ENCODE data around the gene SLX4.
A peak's percentile ranks its signal among the peaks of the same experiment; 100 is the strongest.
"Not testable (repeated sequence)": the region's sequence is repeated elsewhere in the genome, so short reads cannot be mapped to it uniquely, and the experiment has no call there.

The SLX4 gene

GRCh38 chr16:3625911-3626732, 14.7 kb upstream of the SLX4 start:
- peak; percentile 60 for DNase-seq (ENCODE audit: low read depth, low spot score)
- H3K27ac ChIP-seq: peak overlapping the region; percentile 67
- H3K36me3 ChIP-seq (ENCODE audit: insufficient read depth, low read length): no peaks in the 10 kb centered on the region
- no peak overlapping the region for H3K9ac ChIP-seq (ENCODE audit: insufficient read length)
- no peaks in the 10 kb centered on the region for H3K9me3 ChIP-seq (ENCODE audit: low read depth, low read length)
- TF ChIP-seq FOXP2 (optimal IDR thresholded peaks at IDR 0.05; ENCODE audit: control extremely low read depth, extremely low read length, insufficient read depth) (no peak), POLR2AphosphoS5 (IDR thresholded peaks at IDR 0.05; ENCODE audit: borderline replicate concordance, low read depth, low read length) (no peak), EZH2 (IDR thresholded peaks at IDR 0.05) (no peak)
- H3K4me3 ChIP-seq: peak overlapping the region; percentile 21

GRCh38 chr16:3625331-3625730, 13.9 kb upstream of the SLX4 start:
- no peak for DNase-seq (ENCODE audit: low read depth, low spot score)
- no peak overlapping the region for H3K9ac ChIP-seq (ENCODE audit: insufficient read length)
- H3K27ac ChIP-seq: no peak overlapping the region
- H3K9me3 ChIP-seq (ENCODE audit: low read depth, low read length): no peaks in the 10 kb centered on the region
- H3K4me3 ChIP-seq: no peak overlapping the region
- no peak for TF ChIP-seq FOXP2 (optimal IDR thresholded peaks at IDR 0.05; ENCODE audit: control extremely low read depth, extremely low read length, insufficient read depth)
- no peak for TF ChIP-seq POLR2AphosphoS5 (IDR thresholded peaks at IDR 0.05; ENCODE audit: borderline replicate concordance, low read depth, low read length)
- no peak for TF ChIP-seq EZH2 (IDR thresholded peaks at IDR 0.05)
- H3K36me3 ChIP-seq (ENCODE audit: insufficient read depth, low read length): no peaks in the 10 kb centered on the region

DNA sequence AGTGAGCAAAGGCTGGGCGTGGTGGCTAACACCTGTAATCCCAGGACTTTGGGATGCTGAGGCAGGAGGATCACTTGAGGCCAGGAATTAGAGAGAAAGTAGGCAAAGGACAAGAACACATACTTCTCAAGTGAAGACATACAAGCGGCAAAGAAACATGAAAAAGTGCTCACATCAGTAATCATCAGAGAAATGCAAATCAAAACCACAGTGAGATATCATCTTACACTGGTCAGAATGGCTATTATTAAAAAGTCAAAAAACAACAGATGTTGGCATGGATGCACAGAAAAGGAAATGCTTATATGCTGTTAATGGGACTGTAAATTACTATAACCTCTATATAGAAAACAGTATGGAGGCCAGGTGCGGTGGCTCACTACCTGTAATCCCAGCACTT, 12.2 kb upstream of the SLX4 start:
- H3K9me3 ChIP-seq (ENCODE audit: low read depth, low read length): no peaks in the 10 kb centered on the region
- H3K9ac ChIP-seq (ENCODE audit: insufficient read length): no peak overlapping the region
- TF ChIP-seq FOXP2 (optimal IDR thresholded peaks at IDR 0.05; ENCODE audit: control extremely low read depth, extremely low read length, insufficient read depth): no peak
- no peak for TF ChIP-seq EZH2 (IDR thresholded peaks at IDR 0.05)
- TF ChIP-seq POLR2AphosphoS5 (IDR thresholded peaks at IDR 0.05; ENCODE audit: borderline replicate concordance, low read depth, low read length): no peak
- no peak for DNase-seq (ENCODE audit: low read depth, low spot score)
- no peaks in the 10 kb centered on the region for H3K36me3 ChIP-seq (ENCODE audit: insufficient read depth, low read length)
- no peak overlapping the region for H3K4me3 ChIP-seq
- no peak overlapping the region for H3K27ac ChIP-seq

GRCh38 chr16:3618769-3619141, 7.3 kb upstream of the SLX4 start:
- Histone ChIP-seq H3K36me3 (ENCODE audit: insufficient read depth, low read length) (peaks cover 3% of the 10 kb centered on the region; the same call in 1 of the 2 replicates), H3K4me3 (no peak overlapping the region), H3K9ac (ENCODE audit: insufficient read length) (no peak overlapping the region), H3K9me3 (ENCODE audit: low read depth, low read length) (no peaks in the 10 kb centered on the region), H3K27ac (no peak overlapping the region)
- no peak for TF ChIP-seq FOXP2 (optimal IDR thresholded peaks at IDR 0.05; ENCODE audit: control extremely low read depth, extremely low read length, insufficient read depth)
- no peak for TF ChIP-seq POLR2AphosphoS5 (IDR thresholded peaks at IDR 0.05; ENCODE audit: borderline replicate concordance, low read depth, low read length)
- DNase-seq (ENCODE audit: low read depth, low spot score): no peak

DNA sequence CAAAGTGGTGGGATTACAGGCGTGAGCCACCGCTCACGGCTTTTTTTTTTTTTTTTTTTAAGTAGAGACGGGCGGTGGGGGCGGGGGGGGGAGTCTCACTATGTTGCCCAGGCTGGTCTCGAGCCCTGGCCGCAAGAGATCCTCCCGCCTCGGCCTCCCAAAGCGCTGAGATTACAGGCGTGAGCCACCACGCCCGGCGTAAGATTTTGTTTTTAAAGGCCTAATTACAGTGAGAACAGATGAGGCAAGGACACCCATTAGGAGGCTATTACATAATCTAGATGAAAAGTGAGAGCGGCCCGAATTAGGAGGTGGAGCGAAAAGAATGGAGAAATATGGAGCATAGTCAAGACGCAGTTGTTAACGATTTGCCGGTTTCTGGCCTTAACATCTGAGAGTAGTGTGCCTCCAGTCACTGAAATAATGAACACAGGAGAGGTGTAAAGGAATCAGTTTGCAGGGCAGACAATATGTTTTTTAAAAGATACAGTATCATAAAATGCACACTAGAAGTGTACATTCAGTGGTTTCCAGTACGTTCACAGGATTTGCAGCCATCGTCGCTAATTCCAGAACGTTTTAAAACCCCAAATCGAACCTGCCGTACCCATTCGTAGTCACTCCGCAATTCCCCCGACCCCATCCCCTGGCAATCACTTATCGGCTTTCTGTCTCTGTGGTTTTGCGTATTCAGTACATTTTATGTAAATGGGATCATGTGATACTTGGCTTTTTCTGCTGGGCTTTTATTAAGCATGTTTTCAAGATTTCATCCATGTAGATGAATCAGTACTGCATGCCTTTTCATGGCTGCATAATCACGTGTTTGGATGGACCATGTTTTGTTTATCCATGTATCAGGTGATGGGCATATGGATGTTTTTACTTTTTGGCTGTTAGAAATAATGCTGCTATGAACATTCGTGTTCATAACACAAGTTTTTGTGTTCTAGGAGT, 1.4 kb upstream of the SLX4 start:
- H3K9ac ChIP-seq (ENCODE audit: insufficient read length): peak overlapping the region; percentile 90

DNA sequence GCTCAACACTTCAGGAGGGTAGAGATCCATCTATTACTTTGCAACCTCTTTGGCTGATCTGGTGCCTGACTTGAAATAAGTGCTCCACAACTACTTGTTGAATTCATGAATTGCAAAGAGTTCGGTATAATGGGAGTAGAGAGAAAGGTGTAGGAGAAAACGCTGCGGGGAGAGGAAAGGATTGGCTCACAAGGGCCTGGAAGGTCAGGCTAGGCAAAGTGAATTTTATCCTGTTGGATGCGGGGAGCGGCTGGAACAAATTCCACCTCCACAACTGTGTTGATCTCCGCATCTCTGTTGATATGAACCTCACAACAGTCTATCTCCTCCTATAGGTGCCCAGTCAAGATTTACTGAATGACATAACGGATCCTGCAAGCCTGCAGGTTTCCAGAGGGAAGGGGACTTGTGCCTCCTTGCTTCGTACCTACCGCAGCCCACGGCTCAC, 684 bp downstream of the SLX4 start:
- TF ChIP-seq POLR2AphosphoS5 (IDR thresholded peaks at IDR 0.05; ENCODE audit: borderline replicate concordance, low read depth, low read length): no peak
- no peak for TF ChIP-seq FOXP2 (optimal IDR thresholded peaks at IDR 0.05; ENCODE audit: control extremely low read depth, extremely low read length, insufficient read depth)
- TF ChIP-seq EZH2 (IDR thresholded peaks at IDR 0.05): no peak
- Histone ChIP-seq H3K27ac (no peak overlapping the region), H3K9ac (ENCODE audit: insufficient read length) (peak overlapping the region; percentile 91), H3K4me3 (peak overlapping the region; percentile 98), H3K9me3 (ENCODE audit: low read depth, low read length) (no peaks in the 10 kb centered on the region), H3K36me3 (ENCODE audit: insufficient read depth, low read length) (no peaks in the 10 kb centered on the region; the same call in none of the 2 replicates)
- no peak for DNase-seq (ENCODE audit: low read depth, low spot score)

More for the DNA sequence above, 1.4 kb upstream of the SLX4 start:
- no peak for DNase-seq (ENCODE audit: low read depth, low spot score)
- TF ChIP-seq EZH2 (IDR thresholded peaks at IDR 0.05): no peak
- TF ChIP-seq FOXP2 (optimal IDR thresholded peaks at IDR 0.05; ENCODE audit: control extremely low read depth, extremely low read length, insufficient read depth): no peak
- no peak for TF ChIP-seq POLR2AphosphoS5 (IDR thresholded peaks at IDR 0.05; ENCODE audit: borderline replicate concordance, low read depth, low read length)
- Histone ChIP-seq H3K9me3 (ENCODE audit: low read depth, low read length) (no peaks in the 10 kb centered on the region), H3K36me3 (ENCODE audit: insufficient read depth, low read length) (peaks cover 3% of the 10 kb centered on the region), H3K27ac (peak overlapping the region; percentile 84), H3K4me3 (peak overlapping the region; percentile 98)

GRCh38 chr16:3609895-3610697, 1.3 kb downstream of the SLX4 start:
- no peaks in the 10 kb centered on the region for H3K9me3 ChIP-seq (ENCODE audit: low read depth, low read length)
- TF ChIP-seq EZH2 (IDR thresholded peaks at IDR 0.05) (no peak), FOXP2 (optimal IDR thresholded peaks at IDR 0.05; ENCODE audit: control extremely low read depth, extremely low read length, insufficient read depth) (no peak), POLR2AphosphoS5 (IDR thresholded peaks at IDR 0.05; ENCODE audit: borderline replicate concordance, low read depth, low read length) (no peak)
- H3K27ac ChIP-seq: no peak overlapping the region
- peak overlapping the region; percentile 91 for H3K9ac ChIP-seq (ENCODE audit: insufficient read length)
- H3K4me3 ChIP-seq: peak overlapping the region; percentile 98
- DNase-seq (ENCODE audit: low read depth, low spot score): no peak
- no peaks in the 10 kb centered on the region; the same call in none of the 2 replicates for H3K36me3 ChIP-seq (ENCODE audit: insufficient read depth, low read length)

GRCh38 chr16:3608976-3609375, 2.4 kb downstream of the SLX4 start:
- H3K27ac ChIP-seq; H3K9me3 ChIP-seq (ENCODE audit: low read depth, low read length); H3K9ac ChIP-seq (ENCODE audit: insufficient read length); H3K4me3 ChIP-seq; H3K36me3 ChIP-seq (ENCODE audit: insufficient read depth, low read length); DNase-seq (ENCODE audit: low read depth, low spot score): not testable (repeated sequence)
